DMS53 treated with DMSO at 0.1 percent for 48 hours (cell line): Measurements from ENCODE around the gene MESD.

ENCODE experiments used
- DNase-seq: peaks from one replicate; lab custom pipeline; 2025; ENCODE audit not compliant: unreplicated experiment; lab: John Stamatoyannopoulos, UW

MESD gene

DNA sequence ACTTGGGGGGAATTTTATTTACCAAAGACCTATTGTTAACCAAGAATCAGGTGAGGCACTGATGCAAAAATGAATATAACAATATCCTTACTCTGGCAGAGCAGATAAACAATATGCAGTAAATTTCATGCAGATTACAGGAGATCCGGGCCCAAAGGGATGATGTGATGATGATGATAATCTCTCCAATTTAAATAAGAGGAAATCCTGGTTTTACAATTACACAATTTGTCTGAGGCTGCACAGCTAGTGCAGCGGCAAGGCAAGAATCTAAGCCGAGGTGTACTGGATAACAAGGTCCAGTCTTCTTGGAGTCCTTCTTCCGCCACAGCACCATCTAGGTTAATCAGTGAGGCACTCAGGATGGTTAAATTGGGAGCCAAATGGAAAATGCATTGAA is 2.4 kb upstream of the MESD start:
- no peak for DNase-seq

GRCh38 chr15:80991421-80991820 is 1.8 kb upstream of the MESD start:
- no peak for DNase-seq

DNA sequence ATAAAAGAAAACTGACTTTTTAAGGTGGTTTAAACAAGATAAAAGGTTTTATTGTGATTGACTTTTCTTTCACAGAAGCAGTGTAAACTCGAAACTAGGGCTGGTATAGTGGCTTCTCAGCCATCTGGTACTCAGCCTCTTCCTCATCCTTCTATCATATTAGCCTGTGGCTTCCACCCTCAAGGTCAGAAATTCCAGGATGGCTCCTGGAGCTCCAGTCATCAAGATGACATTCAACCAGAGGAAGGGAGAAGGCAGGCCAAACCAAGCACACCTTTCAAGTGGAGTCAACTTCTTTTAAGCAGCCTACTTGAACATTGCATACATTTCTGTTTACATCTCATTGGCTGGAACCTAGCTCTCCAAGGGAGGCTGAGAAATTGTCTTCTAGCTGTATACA is 1.3 kb upstream of the MESD start:
- DNase-seq: no peak

GRCh38 chr15:80989081-80989517 is 520 bp downstream of the MESD start:
- DNase-seq: no peak

- no peak for DNase-seq
Measured at GRCh38 chr15:80988148-80988796, 1.3 kb downstream of the MESD start.

GRCh38 chr15:80986487-80986886 is 3.1 kb downstream of the MESD start:
- DNase-seq: no peak

- DNase-seq: no peak
Measured at GRCh38 chr15:80985981-80986380, 3.6 kb downstream of the MESD start.

DNA sequence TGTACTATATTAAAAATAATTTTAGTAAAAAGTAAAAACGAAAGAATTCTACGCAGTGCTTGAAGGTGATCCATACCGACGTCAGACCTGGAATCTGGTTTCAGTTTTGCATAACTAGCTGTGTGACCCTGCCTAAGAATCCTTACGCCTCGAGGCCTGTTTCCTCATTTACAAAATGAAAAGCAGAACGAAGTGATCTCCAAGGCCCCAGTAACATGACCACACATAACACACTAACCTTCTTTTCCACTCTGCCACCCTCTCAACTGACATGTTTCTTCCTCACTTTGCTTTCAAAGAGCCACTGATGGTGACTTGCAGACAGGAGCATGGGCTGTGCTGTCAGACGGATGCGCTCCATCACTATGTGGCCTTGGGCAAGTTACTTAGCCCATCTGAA is 4.8 kb downstream of the MESD start:
- no peak for DNase-seq

DNA sequence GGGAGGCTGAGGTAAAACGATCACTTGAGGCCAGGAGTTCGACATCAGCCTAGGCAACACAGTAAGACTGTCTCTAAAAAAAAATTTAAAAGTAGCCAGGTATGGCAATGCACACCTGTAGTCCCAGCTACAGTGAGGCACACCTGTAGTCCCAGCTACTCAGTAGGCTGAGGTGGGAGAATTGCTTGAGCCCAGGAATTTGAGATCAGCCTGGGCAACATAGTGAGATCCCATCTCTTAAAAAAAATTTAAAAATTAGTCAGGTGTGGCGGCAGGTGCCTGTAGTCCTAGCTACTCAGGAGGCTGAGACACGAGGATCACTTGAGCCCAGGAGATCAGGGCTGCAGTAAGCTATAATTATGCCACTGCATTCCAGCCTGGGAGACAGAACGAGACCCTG is 6.8 kb downstream of the MESD start:
- no peak for DNase-seq

DNA sequence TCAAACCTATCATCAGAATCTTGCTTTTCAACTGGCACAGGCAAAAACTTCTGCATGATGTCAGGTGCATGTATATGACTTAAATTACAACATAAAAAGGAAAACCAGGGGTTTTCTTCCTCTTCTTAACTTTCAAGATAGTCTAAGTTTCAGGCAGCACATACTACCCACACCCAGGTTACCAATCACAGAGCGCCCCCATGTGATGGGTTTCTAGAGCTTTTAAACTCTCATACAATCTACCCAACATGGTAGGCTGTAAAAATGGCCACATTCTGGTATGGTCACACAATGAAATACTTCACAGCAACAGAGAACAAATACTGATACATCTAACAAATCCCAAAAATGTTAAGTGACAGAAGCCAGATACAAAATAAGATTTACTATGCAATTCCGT is 7.4 kb downstream of the MESD start:
- DNase-seq: no peak

DNA sequence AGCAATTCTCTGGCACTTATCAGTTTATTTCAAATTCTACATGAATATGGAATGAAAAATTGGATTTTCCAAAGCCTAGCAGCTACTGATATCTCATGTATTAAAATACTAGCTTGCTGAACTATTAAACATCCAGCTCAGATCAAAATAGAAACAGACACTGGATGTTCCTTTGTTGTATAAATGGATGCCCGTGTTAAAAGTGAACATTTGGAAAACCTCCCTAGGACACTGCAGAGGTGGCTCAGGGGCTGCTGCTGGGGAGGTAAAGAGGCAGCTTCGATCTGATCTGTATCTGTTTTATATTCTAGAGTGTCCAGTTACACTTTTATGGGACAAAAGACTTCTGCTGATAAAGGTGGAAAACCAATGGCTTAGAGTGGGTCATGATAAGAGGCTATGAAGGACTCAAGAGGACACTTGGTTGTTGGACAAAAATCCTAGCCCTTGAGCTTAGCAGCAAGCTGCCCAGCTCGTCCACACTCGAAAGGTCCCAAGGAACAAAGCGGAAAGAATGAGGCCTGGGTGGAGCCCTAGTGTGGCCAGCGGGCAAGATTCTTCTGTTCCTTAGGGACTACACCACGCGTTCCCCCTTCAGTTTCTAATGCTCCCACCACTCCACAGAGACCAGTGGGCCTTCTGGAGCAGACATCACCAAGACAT is 9.9 kb downstream of the MESD start:
- DNase-seq: no peak

GRCh38 chr15:80978685-80979329 is 10.8 kb downstream of the MESD start:
- peak; percentile 65 for DNase-seq

- peak; percentile 52 for DNase-seq
Measured at GRCh38 chr15:80977627-80978036, 12.0 kb downstream of the MESD start.

DNA sequence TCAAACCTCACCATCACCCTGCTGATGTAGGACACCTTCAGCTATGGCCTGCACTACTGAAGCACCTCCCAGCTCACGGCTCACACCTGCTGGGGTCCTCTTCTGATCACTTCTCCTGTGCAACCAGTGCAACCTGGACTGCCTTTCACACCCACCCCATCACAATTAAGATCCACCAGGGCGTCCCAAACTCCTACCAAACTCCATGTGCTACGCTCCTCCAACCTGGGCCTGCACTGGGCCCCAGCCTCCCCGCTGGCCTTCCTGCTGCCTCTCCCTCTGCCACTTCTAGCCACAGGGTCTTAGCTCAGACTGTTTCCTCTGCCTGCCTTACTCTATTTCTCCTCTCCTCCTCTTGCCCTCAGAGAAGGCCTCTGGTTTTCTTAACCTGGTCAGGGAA is 12.8 kb downstream of the MESD start:
- DNase-seq: no peak

DNA sequence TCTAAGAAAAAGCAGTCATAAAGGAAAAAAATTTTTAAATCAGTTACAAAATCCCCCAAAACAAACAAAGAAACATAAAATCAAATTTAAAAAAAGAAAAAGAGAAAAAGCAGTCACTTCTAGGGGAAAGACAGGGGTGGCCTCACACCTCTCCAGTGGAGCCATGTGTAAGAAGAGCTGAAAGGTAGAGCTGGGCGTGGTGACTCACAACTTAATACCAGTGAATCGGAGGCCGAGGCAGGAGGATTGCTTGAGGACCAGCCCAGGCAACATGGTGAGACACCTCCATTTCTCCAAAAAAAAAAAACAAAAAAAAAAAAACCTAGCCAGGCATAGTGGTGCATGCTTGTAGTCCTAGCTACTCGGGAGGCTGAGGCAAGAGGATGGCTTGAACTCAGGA is 14.7 kb downstream of the MESD start:
- DNase-seq: no peak

DNA sequence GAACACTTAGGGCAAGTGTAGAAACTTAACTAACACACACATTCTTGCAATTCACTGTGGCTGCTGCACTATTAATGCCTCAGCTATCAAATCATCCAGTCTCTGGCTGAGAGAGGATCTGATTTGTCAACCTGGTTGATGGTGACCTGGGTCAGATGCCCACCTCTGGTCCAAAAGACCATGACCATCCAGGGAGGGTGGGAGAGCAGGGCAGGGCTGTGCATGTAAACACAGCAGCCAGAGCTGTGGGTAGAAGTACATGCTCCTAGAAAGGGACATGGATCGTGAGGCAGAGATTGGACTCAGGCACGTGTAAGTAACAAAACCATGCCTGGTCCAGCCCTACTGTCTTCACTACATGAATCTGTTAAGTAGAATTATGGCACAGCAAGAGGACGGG is 17.3 kb downstream of the MESD start:
- no peak for DNase-seq

- no peak for DNase-seq
Measured at GRCh38 chr15:80971143-80971542, 18.5 kb downstream of the MESD start.

DNA sequence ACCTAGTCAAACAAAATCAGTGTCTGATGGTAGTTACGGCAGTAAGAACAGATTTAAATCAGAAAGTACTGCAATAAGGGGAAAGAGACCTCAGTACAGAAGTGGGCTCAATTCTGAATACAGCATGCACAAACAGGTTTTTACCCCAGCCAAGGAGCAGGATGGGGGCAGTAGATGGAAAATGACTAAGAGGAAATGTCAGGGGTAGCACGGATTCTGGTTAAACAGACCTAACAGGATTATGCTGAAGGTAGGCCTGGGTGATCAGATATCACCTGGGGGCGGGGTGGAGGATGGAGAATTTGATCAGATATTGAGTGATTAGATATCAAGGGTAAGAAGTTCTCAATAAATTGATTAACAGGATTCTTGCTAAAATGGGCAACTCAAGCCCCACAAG is 19.0 kb downstream of the MESD start:
- no peak for DNase-seq

GRCh38 chr15:80970018-80970657 is 19.5 kb downstream of the MESD start:
- DNase-seq: peak; percentile 18

DNA sequence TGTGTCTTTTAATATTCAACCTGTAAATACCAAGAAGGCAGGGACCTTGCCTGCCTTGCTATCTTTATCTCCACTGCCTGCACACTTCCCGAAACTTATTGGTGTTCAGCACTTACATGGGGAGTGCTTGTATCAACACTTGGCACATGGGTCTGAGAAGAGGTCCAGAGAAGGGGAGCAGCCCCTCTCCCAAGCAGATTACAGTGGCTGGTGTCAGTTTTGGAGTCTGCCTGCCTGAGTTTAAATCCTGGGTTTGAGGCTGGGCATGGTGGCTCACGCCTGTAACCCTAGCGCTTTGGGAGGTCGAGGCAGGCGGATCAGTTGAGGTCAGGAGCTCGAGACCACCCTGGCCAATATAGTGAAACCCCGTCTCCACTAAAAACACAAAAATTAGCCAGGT is 20.3 kb downstream of the MESD start:
- no peak for DNase-seq

- no peak for DNase-seq
Measured at GRCh38 chr15:80967991-80968510, 21.6 kb downstream of the MESD start.

DNA sequence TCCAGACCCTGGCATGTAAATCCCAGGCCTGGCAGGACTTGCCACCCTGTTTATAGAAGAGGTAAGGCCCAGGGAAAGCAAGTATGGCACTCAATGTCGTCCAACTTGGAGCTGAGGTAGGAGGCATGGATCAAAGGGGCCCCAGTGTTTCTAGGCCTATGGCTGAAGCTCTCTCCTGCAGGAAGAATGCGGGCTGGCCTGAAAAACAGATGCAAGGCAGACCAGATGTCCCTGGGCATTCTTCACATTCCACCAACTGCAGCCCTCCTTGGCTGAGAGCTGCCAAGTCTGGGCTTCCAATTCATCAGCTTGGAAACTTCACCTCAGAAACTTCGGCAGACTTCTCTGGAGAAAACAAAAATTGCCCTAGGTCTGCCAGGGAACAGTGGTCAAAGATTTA is 22.2 kb downstream of the MESD start:
- no peak for DNase-seq
